NB4 (cell line): ENCODE measurements around the gene UBE2K.

Source experiments
- DNase-seq: peaks from one replicate; pipeline ENCODE4 v3.0.0; 2010; ENCODE audit warnings: low read depth
- H3K4me3 ChIP-seq: one replicate; pipeline ENCODE4 v1.5.1; 2011; ENCODE audit warnings: mild to moderate bottlenecking, low read depth, low read length, moderate library complexity
- CTCF ChIP-seq: IDR thresholded peaks from one replicate; pipeline ENCODE4 v1.5.1; 2012; ENCODE audit warnings: low read depth, low read length
- MAX ChIP-seq: IDR thresholded peaks from 2 replicates; pipeline ENCODE4 v1.6.1; 2011; ENCODE audit warnings: low read depth, low read length
- MYC ChIP-seq: IDR thresholded peaks from 2 replicates; pipeline ENCODE4 v1.6.1; 2011; ENCODE audit warnings: low read depth, low read length
- POLR2A ChIP-seq: IDR thresholded peaks from 2 replicates; pipeline ENCODE4 v1.6.1; 2011; ENCODE audit warnings: mild to moderate bottlenecking; ENCODE audit not compliant: insufficient read length; ENCODE audit errors: extremely low read depth

Gene UBE2K

DNA sequence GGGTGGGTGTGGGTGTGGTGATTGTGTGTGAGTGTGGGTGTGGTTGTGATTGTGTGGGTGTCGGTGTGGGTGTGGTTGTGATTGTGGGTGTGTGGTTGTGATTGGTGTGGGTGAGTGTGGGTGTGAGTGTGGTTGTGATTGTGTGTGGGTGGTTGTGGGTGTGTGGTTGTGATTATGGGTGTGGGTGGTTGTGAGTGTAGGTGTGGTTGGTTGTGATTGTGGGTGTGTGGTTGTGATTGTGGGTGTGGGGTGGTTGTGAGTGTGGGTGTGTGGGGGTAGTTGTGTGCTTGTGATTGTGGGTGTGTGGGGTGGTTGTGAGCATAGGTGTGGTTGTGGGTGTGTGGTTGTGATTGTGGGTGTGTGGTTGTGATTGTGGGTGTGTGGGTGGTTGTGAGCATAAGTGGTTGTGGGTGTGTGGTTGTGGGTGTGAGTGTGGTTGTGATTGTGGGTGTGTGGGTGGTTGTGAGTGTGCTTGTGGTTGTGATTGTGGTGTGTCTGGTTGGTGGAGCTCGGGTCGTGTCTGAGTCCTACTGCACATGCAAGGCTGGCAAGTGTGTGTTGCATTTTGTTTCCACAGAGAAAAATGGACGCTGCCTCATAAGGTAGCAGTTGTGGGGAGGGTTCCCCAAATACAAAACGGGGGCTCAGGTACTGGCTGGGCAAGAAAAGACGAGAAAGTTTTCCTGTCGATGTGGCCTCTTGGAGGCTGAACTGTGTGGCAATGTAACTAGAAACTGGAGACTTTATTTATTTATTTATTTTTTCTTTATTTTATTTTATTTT, 116.7 kb downstream of the UBE2K start:
- H3K4me3 ChIP-seq, result no peak overlapping the region
- TF ChIP-seq CTCF (no peak), MYC (no peak), POLR2A (no peak), MAX (no peak)
- peak; percentile 20 for DNase-seq

DNA sequence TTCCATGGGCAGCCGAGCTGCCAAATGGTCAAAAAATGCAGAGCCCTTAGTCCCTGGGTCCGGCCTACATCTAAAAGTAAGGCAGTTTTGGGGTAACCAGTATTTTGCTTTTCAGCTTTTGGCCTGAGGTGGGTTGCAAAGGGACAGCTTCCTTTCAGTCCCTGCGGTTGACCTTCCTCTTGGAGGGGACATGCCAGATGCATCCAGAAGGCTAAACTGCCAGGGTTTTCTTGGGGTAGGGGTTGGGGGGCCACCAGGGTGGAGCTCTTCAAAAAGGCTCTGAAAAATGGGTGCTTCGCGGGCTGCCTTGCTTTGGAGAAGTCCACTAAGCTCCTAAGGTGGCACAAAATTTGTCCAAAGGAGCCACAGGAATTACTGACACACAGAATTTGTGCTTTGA, 120.7 kb downstream of the UBE2K start:
- H3K4me3 ChIP-seq, result no peak overlapping the region
- no peak for DNase-seq
- no peak for TF ChIP-seq POLR2A
- no peak for TF ChIP-seq MYC
- no peak for TF ChIP-seq CTCF
- TF ChIP-seq MAX, result no peak

- TF ChIP-seq CTCF, result no peak
- DNase-seq, result no peak
- no peak overlapping the region for H3K4me3 ChIP-seq
Measured at GRCh38 chr4:39820186-39820585, 122.2 kb downstream of the UBE2K start.

- no peak for DNase-seq
- TF ChIP-seq MAX (no peak), MYC (no peak), CTCF (no peak), POLR2A (no peak)
- H3K4me3 ChIP-seq, result no peak overlapping the region
Measured at GRCh38 chr4:39821951-39822350, 124.0 kb downstream of the UBE2K start.

DNA sequence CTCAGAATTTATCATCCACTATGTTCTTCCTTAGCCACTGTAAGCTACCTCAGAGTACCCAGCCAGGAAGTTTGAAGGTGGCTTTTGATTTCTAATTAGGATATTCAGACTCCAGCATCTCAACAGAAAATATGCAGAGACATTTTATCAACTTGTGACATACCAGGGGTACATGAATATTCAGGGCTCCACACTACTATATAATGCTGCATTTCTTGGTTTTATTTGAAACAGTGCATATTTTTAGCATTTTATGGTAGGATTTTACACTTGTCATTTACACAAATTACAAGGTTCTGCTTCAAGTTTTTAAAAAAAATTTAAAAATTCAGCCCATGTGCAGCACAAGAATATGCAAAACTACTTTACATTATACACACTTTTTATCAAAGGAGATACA, 124.7 kb downstream of the UBE2K start:
- TF ChIP-seq POLR2A, result no peak
- no peak for TF ChIP-seq CTCF
- TF ChIP-seq MYC, result no peak
- no peak for TF ChIP-seq MAX
- DNase-seq, result no peak
- H3K4me3 ChIP-seq, result no peak overlapping the region

GRCh38 chr4:39823191-39823590, 125.3 kb downstream of the UBE2K start:
- TF ChIP-seq POLR2A (no peak), CTCF (no peak), MYC (no peak), MAX (no peak)
- no peak for DNase-seq

More at GRCh38 chr4:39823191-39823590, 125.3 kb downstream of the UBE2K start:
- no peak overlapping the region for H3K4me3 ChIP-seq
